Activated naive CD8-positive, alpha-beta T cell treated with anti-CD3 and anti-CD28 coated beads, Interleukin-2, amount 10 ng/mL, durations not matched to agents 7 days and 5 days (primary cell): Measurements from ENCODE around the gene DZIP1L. TPM values are rescaled to one million over a fixed set of nuclear protein-coding genes. Genes with fewer than 3 reads are reported as not detected.
"Not testable (repeated sequence)": the region's sequence is repeated elsewhere in the genome, so short reads cannot be mapped to it uniquely, and the experiment has no call there.

Experiments
- ATAC-seq: fragments of 150-1000 bp; cut with Tn5 transposase; one replicate; pipeline ENCODE4 v1.10.0; 2021; ENCODE audit warnings: low read depth, moderate library complexity
- POLR2A ChIA-PET: fragments of 350-600 bp; sonication (Branson Sonifier 250); formaldehyde crosslinking; loops from one replicate; lab custom pipeline; 2021; ENCODE audit warnings: antibody characterized with exemption; lab: Charles Lee
- DNase-seq: peaks from one replicate; pipeline ENCODE4 v3.0.0; 2021
- H3K27ac Mint-ChIP-seq: one replicate; pipeline ENCODE4 v1.8.0; 2022; ENCODE audit warnings: mild to moderate bottlenecking, mixed read lengths
- H3K27me3 Mint-ChIP-seq: one replicate; pipeline ENCODE4 v1.8.0; 2022; ENCODE audit warnings: mild to moderate bottlenecking, moderate library complexity, mixed read lengths
- H3K36me3 Mint-ChIP-seq: one replicate; pipeline ENCODE4 v1.8.0; 2021; ENCODE audit warnings: mild to moderate bottlenecking, mixed read lengths
- H3K4me1 Mint-ChIP-seq: one replicate; pipeline ENCODE4 v1.8.0; 2021; ENCODE audit warnings: mixed read lengths
- H3K4me3 Mint-ChIP-seq: one replicate; pipeline ENCODE4 v1.8.0; 2022; ENCODE audit warnings: mild to moderate bottlenecking, moderate library complexity, mixed read lengths
- H3K9me3 Mint-ChIP-seq: one replicate; pipeline ENCODE4 v1.8.0; 2021; ENCODE audit warnings: mixed read lengths
- total RNA-seq, 2 experiments: library from RNA; stranded (reverse); gene quantifications; one replicate each; pipeline ENCODE4 v1.2.3, GENCODE V29; 2021

DZIP1L gene
- total RNA-seq, 2 experiments from 2014 or later: 0.40 TPM; not detected in 1

- Mint-ChIP-seq H3K36me3 (peaks cover 3% of the 10 kb centered on the region), H3K4me3 (no peak overlapping the region), H3K27ac (no peak overlapping the region), H3K4me1 (peaks cover 2% of the 10 kb centered on the region), H3K27me3 (peaks cover 20% of the 10 kb centered on the region), H3K9me3 (no peaks in the 10 kb centered on the region)
- no peak for DNase-seq
- POLR2A ChIA-PET: no interaction called here
- no peak for ATAC-seq
Observed at GRCh38 chr3:138097192-138098172, 17.9 kb downstream of the DZIP1L start.

- Mint-ChIP-seq H3K4me3 (no peak overlapping the region), H3K27me3 (peaks cover 29% of the 10 kb centered on the region), H3K36me3 (peaks cover 3% of the 10 kb centered on the region), H3K27ac (no peak overlapping the region), H3K9me3 (no peaks in the 10 kb centered on the region), H3K4me1 (peaks cover 2% of the 10 kb centered on the region)
- no peak for DNase-seq
- POLR2A ChIA-PET: no interaction called here
- no peak for ATAC-seq
Observed at GRCh38 chr3:138093721-138094120, 21.7 kb downstream of the DZIP1L start.

GRCh38 chr3:138092023-138092422 lies 23.4 kb downstream of the DZIP1L start:
- Mint-ChIP-seq H3K9me3 (no peaks in the 10 kb centered on the region), H3K4me1 (peaks cover 2% of the 10 kb centered on the region), H3K4me3 (no peak overlapping the region), H3K27me3 (peaks cover 35% of the 10 kb centered on the region), H3K27ac (no peak overlapping the region), H3K36me3 (peaks cover 3% of the 10 kb centered on the region)
- ATAC-seq (no peak), DNase-seq (no peak)
- POLR2A ChIA-PET: no interaction called here

GRCh38 chr3:138089091-138089490 lies 26.3 kb downstream of the DZIP1L start:
- ATAC-seq: no peak
- H3K27me3 Mint-ChIP-seq: peaks cover 33% of the 10 kb centered on the region
- peaks cover 4% of the 10 kb centered on the region for H3K4me1 Mint-ChIP-seq
- no peak for DNase-seq
- POLR2A ChIA-PET: no interaction called here
- H3K4me3 Mint-ChIP-seq: no peak overlapping the region
- peaks cover 5% of the 10 kb centered on the region for H3K36me3 Mint-ChIP-seq
- H3K27ac Mint-ChIP-seq: no peak overlapping the region
- H3K9me3 Mint-ChIP-seq: no peaks in the 10 kb centered on the region

GRCh38 chr3:138085745-138086144 lies 29.7 kb downstream of the DZIP1L start:
- Mint-ChIP-seq H3K4me1 (peaks cover 24% of the 10 kb centered on the region), H3K27me3 (peaks cover 21% of the 10 kb centered on the region)
- POLR2A ChIA-PET, H3K27ac Mint-ChIP-seq, H3K9me3 Mint-ChIP-seq, DNase-seq, ATAC-seq, H3K36me3 Mint-ChIP-seq, H3K4me3 Mint-ChIP-seq: not testable (repeated sequence)

GRCh38 chr3:138084196-138084595 lies 31.2 kb downstream of the DZIP1L start:
- H3K4me3 Mint-ChIP-seq: no peak overlapping the region
- no peak for ATAC-seq
- peaks cover 15% of the 10 kb centered on the region for H3K27me3 Mint-ChIP-seq
- H3K27ac Mint-ChIP-seq: no peak overlapping the region
- POLR2A ChIA-PET: no interaction called here
- H3K4me1 Mint-ChIP-seq: peaks cover 29% of the 10 kb centered on the region
- H3K9me3 Mint-ChIP-seq: no peaks in the 10 kb centered on the region
- H3K36me3 Mint-ChIP-seq: peaks cover 2% of the 10 kb centered on the region
- no peak for DNase-seq

- POLR2A ChIA-PET: interaction anchor here (0.9 kb wide), 1 partner anchor 104 kb away, joined by 4 read pairs; the partner anchor contains the start of gene ARMC8
- DNase-seq: no peak
- peak overlapping the region; percentile 57 for H3K4me3 Mint-ChIP-seq
Observed at GRCh38 chr3:138082992-138083386, 32.4 kb downstream of the DZIP1L start.

DNA sequence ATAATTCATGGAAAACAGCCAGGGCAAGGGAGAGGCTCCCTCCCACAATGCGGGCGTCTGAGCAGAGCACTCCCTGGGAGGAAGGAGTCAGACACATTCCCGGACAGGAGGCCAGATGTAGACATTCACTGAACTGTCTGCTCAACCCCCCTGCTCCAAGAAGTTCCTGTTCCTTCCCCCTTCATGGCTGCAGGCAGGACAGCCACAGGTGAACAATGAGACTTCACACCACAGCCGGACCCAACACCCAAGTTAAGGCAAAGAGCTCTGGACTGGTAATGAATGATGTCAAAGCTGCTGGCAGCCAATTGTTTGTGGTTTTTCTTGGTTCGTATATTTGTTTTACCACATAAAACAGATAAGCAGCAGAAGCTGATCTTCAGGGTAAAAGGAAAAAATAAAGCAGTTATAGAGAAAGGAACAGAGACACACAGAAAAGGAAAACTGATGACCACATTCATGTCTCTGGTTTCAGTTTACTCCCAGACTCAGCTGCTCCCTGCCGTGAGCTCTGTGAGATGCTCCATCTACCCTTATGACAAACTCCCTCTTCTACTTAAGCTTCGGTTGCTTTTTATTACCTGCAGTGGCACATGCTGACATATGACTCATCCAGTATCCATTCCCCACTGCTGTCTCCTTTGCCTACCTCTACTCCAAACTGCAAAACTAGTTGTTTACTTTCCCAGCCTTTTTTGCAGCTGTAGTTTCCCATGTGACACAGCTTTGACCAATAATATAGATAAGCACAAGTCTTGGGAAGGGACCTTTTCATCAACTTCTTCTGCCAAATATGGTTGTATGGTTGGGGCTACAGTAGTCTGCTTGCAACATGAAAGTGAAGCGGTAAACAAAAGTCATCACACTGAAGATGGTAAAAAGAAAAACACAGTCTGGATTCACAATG lies 33.1 kb downstream of the DZIP1L start:
- Mint-ChIP-seq H3K27ac (peak overlapping the region; percentile 85), H3K4me3 (peak overlapping the region; percentile 57), H3K36me3 (peaks cover 2% of the 10 kb centered on the region), H3K27me3 (peaks cover 3% of the 10 kb centered on the region), H3K4me1 (peaks cover 32% of the 10 kb centered on the region), H3K9me3 (no peaks in the 10 kb centered on the region)
- POLR2A ChIA-PET: interaction anchor here (0.9 to 1.3 kb wide), 2 partner anchors 16 to 105 kb away, joined by 3 to 4 read pairs; partner anchors contain the start of gene ARMC8
- DNase-seq: no peak
- peak; percentile 80 for ATAC-seq

More at GRCh38 chr3:138082992-138083386, 32.4 kb downstream of the DZIP1L start:
- peaks cover 3% of the 10 kb centered on the region for H3K27me3 Mint-ChIP-seq
- ATAC-seq: peak; percentile 5
- H3K4me1 Mint-ChIP-seq: peaks cover 32% of the 10 kb centered on the region
- peak overlapping the region; percentile 85 for H3K27ac Mint-ChIP-seq
- H3K36me3 Mint-ChIP-seq: peaks cover 2% of the 10 kb centered on the region
- no peaks in the 10 kb centered on the region for H3K9me3 Mint-ChIP-seq

GRCh38 chr3:138081371-138082084 lies 33.9 kb downstream of the DZIP1L start:
- ATAC-seq: no peak
- peak overlapping the region; percentile 37 for H3K27ac Mint-ChIP-seq
- peaks cover 32% of the 10 kb centered on the region for H3K4me1 Mint-ChIP-seq
- POLR2A ChIA-PET: interaction anchor here (1.3 kb wide), 1 partner anchor 16 kb away, joined by 3 read pairs; no protein-coding TSS in a partner anchor
- DNase-seq: no peak
- no peaks in the 10 kb centered on the region for H3K9me3 Mint-ChIP-seq
- no peaks in the 10 kb centered on the region for H3K27me3 Mint-ChIP-seq
- H3K36me3 Mint-ChIP-seq: no peaks in the 10 kb centered on the region
- peak overlapping the region; percentile 57 for H3K4me3 Mint-ChIP-seq

DNA sequence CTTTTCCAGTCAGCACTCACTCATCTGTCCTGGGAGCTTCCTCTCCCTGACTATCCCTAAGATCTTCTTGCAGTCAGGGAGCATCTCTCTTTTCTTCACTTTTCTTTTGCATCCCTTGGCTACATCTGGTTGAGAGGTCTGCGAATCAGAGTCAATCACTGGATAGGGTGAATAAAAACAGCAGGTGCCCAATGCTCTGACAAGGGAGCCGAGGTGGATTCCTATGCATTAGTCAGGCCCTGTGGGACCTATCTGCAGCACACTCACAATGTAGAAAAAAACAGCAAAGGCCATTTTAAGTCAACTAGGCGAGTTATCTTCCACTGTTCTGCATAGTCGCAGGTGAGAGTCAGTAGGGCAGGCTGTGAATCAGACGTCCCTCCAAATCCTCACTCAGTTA lies 35.5 kb downstream of the DZIP1L start:
- no peak for ATAC-seq
- DNase-seq: no peak
- POLR2A ChIA-PET: no interaction called here
- Mint-ChIP-seq H3K27ac (no peak overlapping the region), H3K27me3 (no peaks in the 10 kb centered on the region), H3K9me3 (no peaks in the 10 kb centered on the region), H3K4me3 (no peak overlapping the region), H3K36me3 (no peaks in the 10 kb centered on the region), H3K4me1 (peaks cover 32% of the 10 kb centered on the region)

- H3K4me3 Mint-ChIP-seq: no peak overlapping the region
- DNase-seq (no peak), ATAC-seq (no peak)
- H3K36me3 Mint-ChIP-seq: no peaks in the 10 kb centered on the region
- H3K27ac Mint-ChIP-seq: no peak overlapping the region
- POLR2A ChIA-PET: no interaction called here
- peaks cover 29% of the 10 kb centered on the region for H3K4me1 Mint-ChIP-seq
- H3K27me3 Mint-ChIP-seq: peaks cover 3% of the 10 kb centered on the region
- H3K9me3 Mint-ChIP-seq: no peaks in the 10 kb centered on the region
Observed at GRCh38 chr3:138078901-138079344, 36.5 kb downstream of the DZIP1L start.

DNA sequence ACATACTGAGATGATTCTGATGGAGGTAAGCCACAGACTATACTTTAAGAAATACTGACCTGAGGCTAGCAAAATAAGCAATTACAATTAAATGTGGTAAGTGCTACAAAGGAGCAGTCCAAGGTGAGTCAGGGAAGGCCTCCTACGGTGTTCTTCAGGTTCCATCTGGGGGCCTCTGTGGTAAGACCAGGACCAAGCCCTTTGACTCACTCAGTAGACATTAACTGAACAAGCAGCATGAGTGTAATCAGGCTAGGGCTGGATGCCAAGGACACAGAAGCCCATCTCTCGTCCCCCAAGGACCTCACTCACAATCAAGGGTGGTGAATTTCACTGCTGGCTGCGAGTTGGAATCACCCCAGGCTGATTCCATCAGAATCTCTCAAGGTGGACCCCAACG lies 37.3 kb downstream of the DZIP1L start:
- H3K9me3 Mint-ChIP-seq: no peaks in the 10 kb centered on the region
- ATAC-seq (no peak), DNase-seq (no peak)
- peaks cover 21% of the 10 kb centered on the region for H3K4me1 Mint-ChIP-seq
- no peak overlapping the region for H3K27ac Mint-ChIP-seq
- H3K4me3 Mint-ChIP-seq: no peak overlapping the region
- H3K27me3 Mint-ChIP-seq: peaks cover 8% of the 10 kb centered on the region
- H3K36me3 Mint-ChIP-seq: no peaks in the 10 kb centered on the region
- POLR2A ChIA-PET: no interaction called here
